ENCODE results near the gene EVA1A.

The EVA1A gene, protein sequence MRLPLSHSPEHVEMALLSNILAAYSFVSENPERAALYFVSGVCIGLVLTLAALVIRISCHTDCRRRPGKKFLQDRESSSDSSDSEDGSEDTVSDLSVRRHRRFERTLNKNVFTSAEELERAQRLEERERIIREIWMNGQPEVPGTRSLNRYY
- 0 to 0.07 reads per million in 2 donors for total RNA-seq

DNA sequence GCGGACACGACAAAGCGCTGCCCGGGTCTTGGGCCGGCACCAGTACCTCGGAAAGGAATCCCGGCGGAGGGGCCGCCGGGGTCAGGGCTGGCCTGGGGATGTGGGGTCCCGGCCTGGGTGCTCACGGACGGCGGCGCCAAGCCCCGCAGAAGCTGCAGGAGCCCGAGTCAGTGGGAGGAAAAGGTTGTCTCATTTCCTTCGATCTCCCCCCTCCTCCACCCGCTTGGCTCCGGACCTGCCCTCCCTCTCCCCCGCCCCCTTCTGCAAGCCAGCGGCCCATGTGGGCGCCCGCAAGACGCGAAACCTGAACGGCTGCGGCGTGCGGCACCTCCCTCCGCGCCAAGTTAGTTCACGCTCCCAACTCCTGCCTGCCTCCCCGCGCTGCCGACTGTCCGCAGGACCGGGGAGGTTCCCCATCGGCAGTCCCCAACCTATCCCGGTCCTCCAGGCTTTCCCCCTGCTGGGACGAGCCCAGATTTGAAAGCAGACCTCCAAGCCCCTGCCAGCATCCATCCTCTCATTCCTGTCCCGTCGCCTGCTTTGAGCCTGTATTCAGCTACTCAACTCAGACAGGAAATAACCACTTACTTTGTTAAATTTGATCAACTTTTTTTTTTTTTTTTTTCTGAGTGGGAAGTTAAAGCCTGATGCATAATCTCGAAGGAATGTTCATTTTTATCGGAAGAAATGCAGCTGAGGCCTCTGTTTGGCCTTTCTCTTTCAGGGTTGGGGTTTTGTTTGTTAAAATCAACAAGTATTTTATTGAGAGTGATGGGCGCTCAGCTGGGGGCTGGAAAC, at the start of gene EVA1A:
EVA1A (minus strand) TSS at position 172 of the 798 bp plus-strand sequence. CDS start 42,799 bp downstream, outside the sequence.
- peak in 1 of 5 experiments; percentile 41 for DNase-seq

DNA sequence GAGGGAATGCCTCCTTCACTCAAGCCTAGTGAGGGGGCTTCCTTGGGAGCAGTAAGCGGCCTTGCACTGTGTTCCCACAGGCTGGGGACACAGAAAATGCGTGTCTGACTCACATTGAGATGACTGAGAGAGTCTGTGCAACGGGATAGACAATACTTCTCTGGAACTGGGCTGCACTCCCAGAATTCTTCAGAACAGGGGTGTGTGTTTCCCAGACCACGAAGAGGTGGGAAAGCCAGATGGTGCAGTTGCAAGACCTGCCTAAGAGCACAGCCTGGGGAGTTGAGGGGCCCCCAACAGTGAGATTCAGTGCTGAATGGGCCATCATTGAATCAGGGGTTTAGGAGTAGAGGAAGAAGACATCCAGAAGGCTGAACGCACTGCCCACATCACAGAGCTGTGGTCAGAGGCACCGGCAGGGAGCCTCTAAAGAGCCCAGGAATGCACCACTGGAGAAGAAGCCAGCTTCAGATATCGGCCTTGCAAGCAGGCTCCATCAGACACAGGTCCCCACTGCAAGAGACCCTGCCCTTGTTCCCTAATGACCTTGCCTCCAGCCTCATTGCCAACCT, 49.3 kb upstream of the EVA1A start:
- DNase-seq, result no peak

DNA sequence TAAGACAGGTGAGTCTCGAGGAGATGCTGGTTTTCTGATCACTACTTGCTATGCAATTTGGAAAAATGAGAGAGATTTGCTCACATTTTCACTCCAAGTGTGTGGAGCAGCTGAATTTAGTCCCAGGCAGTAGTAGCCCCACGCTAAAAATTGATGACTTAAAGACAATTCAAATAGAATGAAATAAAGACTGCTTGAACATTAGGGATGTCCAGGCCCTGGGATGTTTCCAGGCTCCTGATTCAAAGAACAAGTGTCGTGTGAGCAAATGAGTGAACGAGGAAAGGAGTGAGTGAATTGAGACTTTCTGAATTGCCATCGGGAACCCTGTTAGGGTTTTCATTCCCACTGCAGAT, 48.6 kb upstream of the EVA1A start:
- no peak for DNase-seq

DNA sequence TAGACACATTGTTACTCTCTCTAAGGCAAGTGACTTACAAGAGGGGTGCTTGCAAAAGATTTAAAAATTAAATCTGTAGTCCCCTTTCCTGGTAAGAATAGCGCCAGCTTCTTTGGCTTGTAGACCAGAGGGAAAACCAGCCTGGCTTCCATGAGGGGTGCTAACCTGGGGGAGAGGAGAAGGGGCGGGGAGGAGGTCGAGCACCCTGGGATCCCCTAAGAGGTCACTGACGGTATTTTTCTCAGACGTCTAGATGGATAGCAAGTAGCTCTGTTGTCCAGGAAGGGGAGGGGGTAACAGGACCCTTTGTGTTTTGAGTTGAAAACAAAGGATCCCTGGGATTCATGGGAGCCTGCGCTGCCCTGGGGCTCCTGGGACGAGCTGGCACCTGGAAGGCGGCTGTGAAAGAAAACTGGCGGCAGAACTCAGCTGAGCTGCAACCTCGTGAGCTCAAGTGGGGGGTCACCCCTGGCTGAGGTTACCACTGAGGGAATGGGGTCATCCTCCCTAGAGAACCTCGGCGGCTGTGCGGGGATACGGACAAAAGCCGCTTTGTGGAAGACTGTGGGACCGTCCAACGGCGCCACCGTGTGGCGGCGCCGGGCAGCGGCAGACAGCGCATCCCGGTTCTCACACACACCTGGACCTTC, 48.1 kb upstream of the EVA1A start:
- DNase-seq, result peak; percentile 4 to 40 (median 30)

DNA sequence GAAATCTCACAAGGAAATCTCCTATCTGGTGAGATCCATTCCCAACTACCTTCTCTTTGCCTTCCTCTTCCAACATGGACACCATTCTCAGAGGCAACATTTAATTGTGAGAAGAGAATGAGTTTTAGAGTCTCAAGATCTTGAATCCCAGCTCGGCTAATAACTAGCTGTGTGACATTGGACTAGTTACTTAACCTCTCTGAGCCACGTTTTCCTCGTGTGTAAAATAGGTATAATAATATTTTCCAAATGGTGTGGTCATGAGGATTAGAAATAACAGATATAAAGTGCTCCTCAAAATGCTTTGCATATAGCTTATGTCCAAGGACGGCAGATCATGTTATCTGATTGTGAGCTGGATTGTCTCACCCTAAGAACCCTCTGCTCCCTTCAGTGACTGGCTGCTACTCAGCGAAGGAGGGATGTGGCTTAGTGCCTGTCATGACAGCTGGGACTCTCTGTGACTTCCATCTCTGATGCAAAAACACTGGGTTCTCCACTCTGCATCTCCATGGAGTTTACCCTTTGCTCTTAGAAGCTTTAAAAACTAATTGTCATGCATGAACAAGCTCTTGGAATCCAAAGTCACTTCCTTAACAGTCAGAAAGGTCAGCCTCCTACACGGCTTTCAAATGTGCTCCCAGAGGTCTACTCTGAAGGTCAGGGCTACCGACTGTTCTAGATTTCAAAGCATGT, 47.4 kb upstream of the EVA1A start:
- DNase-seq, result no peak

DNA sequence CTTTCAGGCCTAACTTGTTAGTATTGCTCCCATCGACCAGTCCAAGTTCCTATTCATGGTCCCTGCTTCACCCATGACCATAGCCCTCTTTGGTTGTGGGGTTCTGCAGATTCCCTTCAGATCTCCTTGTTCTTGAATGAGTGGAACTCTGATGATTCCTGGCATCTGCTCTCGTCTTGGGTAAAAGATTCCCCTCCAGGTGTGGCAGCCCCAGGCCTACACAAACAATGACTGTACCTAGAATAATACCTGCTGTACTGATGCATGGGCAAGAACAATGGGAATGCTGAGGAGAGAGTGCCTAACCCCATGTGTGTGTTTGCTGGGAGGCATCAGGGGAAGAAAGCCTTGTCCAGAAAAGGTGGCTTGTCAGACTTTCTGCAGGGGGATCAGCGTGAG, 46.7 kb upstream of the EVA1A start:
- DNase-seq, result no peak

DNA sequence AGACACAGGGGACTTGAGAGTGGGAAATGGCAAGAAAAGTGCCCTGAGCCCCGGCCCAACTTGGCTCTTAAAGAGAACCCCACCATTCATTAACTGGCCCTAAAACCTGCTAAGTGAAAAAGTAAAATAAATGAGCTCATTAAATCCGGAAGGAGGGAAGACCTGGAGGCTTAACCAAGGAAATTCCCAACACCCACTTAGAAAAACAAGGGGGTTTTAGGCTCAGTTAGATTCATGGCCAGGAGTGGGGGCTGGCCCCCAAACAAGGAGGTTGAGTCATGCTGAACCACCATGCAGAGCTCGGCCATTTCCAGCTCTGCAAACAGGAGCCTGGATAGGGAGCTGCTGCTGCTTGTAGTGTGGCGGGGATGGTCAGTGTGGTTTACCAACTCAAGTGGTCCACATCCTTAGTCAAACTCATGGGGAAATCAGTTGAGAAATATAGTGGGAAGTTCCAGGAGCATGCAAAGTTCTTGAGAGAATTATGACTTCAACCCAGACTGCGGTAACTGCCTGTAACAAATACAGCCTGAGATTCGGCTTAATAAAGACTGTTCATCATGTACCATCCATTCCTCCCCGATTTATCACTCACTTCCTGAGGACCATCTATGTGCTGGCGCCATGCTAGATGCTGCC, 46.1 kb upstream of the EVA1A start:
- no peak for DNase-seq

DNA sequence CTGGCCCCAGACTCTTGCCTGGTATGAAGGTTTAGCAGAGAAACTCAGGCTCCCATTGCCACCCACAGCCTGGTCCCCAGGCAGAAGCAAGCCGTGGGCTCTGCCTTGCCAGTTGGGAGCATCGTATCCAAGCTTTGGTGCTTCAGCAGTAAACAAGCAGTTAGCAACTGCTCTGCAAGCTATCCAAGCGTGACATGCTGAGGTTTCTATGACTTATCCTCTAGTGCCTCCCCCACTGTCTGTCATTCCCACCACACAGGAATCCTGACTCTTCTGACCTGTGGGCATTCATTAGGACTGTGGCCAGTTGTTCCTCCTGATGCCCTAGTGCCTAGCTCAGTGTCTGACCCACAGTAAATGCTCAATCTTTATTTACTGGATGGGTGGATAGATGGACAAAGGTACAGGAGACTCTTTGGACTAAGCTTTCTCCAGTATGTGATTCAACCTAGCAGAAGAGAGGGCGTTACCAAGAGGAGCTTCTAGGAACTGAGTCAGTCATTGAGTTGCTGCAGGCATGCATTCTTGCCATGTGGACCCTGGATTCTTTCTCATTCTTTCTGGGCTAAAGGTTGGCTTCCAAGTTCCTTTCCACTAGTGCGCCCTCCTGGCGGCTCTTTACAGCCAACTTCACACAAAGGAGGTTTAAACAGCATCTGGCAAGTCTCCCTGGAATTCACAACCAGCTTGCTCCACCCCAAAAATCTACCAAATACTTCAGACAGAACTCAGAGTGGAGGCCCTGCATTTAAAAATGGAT, 45.2 kb upstream of the EVA1A start:
- DNase-seq, result no peak

DNA sequence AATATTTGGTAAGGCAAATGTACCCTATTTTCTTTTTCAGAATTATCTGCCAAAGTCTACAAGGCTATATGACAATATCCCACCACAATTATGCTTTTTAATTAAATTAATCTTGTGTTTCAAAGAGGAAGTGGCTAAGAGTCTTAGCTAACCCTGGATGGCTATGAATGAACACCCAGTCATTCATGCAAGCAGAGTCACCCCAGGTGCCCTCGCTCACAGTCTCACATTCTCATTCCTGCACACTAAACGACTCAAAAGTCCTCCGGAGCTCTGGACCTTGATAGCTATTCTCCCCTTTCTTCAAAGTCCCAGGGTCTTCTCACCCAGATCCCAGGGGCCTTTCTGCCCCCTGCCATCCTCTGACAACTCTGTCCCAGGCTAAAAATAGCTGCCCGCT, 43.7 kb upstream of the EVA1A start:
- no peak for DNase-seq

DNA sequence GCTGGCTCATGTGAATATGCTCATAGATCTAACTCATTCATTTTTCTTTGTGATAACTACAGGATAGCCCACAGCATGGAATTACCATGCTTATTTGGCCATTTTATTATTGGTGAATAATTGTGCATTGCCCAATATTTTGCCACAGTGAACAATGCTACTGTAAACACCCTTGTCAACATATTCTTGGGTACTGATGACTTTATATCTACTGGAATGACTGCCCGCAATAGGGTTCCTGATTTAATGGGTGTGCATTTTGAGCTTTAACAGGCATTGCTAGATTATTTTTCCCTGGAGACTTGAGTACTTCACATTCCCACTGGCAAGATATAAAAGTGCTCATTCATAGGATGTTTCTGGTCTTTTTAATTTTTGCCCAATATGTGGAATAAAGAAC, 42.7 kb upstream of the EVA1A start:
- DNase-seq, result no peak

DNA sequence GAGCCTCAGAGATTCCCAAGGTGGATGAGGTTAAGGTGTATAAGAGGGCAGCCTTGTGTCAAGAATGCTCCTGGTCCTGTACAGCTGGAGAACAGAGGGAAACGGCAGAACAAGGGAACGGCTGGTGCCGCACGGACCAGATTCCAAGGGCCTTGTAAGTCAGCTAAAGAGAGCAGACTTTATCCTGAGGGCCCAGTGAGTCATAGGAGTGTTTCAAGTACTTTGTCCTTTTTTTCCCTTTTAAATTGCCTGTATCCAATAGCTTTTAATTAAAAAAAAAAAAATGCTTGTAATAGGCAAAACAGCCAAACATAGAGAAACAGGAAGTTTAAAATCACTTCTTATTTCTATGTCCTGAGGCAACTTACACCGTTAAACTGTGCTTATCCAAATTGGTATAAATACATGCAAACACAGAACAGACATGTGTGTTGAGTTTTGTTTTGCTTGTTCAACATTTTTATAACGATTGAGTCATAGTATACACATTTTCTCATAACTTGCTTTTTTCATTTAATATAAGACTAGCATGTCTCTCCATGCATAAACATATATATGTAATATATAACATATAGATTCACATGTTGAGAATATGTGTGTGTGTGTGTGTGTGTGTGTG, 42.1 kb upstream of the EVA1A start:
- no peak for DNase-seq

DNA sequence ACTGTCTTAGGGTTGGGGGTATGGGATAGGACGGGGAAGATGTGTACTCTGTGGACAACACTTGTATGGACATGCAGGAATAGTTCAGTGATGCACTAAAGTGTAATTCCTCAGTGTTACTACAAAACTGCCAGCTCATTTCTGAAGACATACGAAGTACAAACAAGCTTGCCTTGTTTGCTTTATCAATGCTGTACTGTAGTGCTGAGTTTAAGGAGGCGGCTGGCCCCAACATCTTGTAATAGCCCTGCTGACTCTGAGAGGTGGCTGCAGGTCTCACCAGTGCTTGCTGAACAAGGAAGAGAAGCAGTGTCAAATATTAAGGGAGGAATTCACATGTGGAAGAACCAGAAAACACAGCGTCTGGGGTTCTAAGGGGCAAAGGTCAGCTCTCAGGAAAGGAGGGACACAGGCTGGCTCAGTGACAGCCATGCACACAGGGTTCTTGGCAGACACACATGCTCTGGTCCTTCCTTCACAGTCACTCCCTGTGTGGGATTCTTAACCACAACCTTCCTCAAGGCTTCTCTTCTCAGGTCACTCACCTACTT, 39.8 kb upstream of the EVA1A start:
- DNase-seq, result no peak

DNA sequence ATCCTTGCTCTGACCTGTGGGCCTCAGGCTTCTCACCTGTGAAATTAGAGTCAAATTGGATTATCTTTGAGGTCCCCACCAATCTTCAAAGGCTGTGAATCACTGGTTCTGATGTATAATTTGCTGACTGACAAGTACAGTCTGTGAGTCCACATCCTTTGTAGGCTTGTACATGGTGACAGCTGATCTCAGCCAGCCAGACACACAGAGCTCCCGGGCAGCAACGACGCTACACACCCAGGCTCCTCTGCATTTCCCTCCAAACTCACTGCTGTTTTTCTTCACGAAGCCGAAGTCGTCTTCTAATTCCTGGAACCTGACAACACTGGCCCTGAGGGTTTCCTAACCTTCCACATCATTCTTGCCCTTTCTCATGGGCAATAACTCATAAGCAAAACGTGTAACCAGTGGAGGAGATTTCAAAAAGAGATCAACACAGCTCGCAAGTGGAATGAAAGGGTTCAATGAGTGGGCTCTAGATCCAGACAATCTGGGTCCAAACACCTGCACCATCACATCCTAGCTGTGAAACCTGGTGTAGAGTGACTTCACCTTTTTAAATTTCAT, 37.9 kb upstream of the EVA1A start:
- no peak for DNase-seq

DNA sequence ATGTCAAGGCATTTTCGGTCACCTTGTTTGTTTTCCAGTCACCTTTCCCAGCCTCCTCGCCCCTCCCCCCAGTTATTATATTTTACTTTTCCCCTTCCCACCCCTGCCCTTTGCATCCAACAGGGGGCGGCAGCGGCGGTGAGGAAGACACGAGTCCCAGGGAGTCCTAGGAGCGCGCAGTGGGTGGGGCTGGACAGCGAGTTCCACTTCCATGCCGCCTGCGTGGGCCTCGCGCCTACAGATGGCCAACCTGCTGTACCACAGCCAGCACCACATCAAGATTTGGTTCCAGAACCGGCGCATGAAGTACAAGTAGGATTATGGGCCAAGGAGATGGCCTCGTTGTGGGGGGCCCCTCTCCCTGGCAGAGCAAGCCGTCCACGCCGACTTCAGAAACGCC, 37.2 kb upstream of the EVA1A start:
- DNase-seq, result no peak

DNA sequence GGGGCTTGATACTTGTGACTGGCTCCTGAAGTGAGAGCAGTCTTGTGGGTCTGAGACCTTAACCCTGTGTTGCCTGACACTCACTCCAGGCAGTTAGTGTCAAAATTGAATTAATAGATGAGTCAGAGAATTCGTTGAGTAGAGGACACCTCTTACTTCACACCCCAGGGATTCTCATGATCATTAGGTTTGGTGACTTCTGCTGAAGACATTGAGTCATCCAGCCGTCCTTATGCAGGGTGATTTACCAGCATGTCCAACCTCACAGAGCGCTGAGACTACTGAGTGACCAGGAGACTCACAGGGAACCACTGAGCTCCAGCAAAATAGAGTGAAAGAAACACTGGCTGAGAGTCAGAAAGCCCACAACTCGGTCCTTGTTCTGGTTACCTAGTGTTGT, 36.0 kb upstream of the EVA1A start:
- no peak for DNase-seq

DNA sequence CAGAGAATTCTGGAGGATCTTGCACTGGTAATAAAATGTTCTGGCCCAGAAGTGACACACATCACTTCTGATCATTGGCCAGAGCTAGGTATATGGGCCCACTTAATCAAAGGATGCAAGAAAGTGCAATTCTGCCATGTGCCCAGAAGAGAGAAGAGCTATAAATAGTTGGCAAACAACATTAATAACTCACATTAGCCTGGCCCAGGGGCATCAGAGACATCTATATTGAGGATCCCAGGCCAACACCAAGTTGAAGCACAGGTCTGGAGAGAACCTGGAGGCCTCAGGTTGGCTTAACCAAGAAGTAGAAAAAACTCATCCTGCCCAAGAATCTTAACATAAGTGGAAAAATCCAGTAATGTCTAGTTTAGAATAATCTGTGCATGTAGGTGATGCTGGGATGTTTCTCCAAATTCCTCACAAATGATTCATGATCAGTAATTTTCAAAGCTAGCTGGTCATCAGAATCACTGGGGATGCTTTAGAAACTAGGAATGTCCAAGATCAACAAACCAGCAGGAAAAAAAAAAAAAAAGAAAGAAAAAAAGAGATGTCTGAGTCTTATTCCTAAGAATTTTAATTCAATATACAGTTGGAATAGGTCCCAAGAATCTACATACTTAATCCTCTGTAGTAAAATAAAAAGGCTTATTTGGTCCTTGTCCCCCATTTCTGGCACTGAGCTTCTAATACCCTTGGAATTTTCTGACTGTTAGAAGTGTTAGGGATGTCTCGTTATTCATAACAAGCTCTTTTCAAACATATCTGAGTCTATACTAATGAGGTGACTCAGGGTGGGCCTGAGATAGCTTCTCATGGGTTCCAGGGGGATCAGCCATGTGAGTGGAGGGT, 35.0 kb upstream of the EVA1A start:
- no peak for DNase-seq

DNA sequence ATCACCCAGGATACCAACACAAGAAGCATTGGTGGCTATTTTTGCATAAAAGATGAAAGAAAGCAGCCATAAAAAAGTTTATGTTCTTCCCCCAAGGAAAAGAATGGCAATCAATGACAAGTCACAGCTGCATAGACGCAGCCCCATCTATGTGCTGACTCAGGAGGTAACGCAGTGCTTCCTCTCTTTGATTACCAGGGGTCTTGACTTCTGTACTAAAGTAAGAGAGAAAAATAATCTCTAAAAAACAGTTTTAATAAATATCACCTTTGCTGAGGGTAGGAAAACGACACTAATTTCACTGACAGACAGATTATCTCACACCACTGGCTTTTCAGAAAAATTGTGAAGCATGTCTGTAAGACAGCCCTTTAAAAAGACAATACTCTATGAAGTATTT, 33.9 kb upstream of the EVA1A start:
- no peak for DNase-seq

DNA sequence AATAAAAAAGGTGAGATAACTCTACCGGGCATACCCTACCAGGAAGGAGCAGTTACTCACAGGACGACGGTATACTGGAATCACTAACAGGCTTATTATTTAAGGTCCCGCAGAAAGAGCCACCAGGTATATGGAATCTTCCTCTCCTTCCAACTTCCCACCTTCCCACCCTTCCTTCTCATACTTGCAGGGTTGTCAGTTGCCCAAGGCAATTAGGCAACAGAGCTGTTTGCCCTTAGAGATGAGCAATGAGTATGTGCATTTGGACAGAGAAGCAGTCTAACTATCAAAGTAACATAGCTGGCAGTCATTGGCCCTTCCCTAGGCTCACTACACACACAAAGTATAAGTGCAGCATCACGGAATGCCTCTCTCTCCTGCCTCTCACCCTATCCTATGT, 32.1 kb upstream of the EVA1A start:
- no peak for DNase-seq

DNA sequence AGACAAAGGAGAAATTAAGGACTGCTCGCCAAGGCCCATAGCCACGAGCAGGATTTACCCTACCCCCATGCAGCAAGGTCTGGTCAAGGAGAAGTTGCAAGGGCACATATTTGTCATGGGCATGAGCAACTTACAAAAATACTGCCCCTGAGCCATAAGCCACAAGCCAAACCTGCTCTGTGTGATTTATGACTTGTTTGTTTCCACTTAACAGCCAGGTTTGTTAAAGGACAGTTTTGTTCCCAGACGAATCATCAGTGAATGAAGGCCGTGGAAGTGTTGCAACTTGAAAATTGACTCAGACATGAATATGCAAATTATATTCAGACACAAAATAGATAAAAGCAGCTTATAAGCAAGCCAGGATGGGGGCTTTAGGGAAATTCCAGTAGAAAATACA, 31.3 kb upstream of the EVA1A start:
- DNase-seq, result no peak
